Measurements from ENCODE around the gene ENOX1. TPM values are rescaled to one million over a fixed set of nuclear protein-coding genes. Genes with fewer than 3 reads are reported as not detected.

Gene ENOX1
- total RNA-seq, 1 experiment from 2014 or later: 0.35 TPM

DNA sequence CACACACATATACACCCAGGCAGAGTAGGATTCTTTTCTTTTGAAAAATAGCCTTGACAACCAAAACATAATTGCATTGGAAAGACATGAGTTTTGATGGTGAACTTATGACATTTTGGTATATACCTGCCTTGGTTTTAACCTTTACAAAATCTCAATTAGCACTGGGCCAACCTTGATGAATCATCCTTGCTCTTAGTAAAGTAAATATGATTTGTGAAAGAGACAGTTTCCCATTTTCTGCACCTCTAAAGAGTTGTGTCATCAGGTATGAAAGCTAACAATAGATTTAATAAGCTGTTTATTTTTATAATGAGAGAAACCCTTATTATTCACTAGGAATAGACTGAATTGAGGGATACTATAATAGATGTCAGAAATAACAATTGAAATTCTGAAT lies 15.7 kb upstream of the ENOX1 start:
- no peaks in the 10 kb centered on the region for H3K9me2 ChIP-seq (ENCODE audit: insufficient read depth)
- H3K27me3 ChIP-seq (ENCODE audit: insufficient read depth, low read depth): no peaks in the 10 kb centered on the region
- CTCF ChIA-PET: no interaction called here
- no TSS peak for BruUV-seq (replicated peaks)
- H3K4me1 ChIP-seq (replicated peaks; ENCODE audit: insufficient read depth): peaks cover 23% of the 10 kb centered on the region
- no peak overlapping the region for H3K4me2 ChIP-seq
- TF ChIP-seq EZH2 (IDR thresholded peaks at IDR 0.05; ENCODE audit: low read depth): no peak
- TF ChIP-seq, protein P1, sequence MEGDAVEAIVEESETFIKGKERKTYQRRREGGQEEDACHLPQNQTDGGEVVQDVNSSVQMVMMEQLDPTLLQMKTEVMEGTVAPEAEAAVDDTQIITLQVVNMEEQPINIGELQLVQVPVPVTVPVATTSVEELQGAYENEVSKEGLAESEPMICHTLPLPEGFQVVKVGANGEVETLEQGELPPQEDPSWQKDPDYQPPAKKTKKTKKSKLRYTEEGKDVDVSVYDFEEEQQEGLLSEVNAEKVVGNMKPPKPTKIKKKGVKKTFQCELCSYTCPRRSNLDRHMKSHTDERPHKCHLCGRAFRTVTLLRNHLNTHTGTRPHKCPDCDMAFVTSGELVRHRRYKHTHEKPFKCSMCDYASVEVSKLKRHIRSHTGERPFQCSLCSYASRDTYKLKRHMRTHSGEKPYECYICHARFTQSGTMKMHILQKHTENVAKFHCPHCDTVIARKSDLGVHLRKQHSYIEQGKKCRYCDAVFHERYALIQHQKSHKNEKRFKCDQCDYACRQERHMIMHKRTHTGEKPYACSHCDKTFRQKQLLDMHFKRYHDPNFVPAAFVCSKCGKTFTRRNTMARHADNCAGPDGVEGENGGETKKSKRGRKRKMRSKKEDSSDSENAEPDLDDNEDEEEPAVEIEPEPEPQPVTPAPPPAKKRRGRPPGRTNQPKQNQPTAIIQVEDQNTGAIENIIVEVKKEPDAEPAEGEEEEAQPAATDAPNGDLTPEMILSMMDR (conservative IDR thresholded peaks at IDR 0.05): no peak
- intact Hi-C loops (cut with micrococcal nuclease; ENCODE audit: unreplicated experiment): loop anchor here (10.0 kb wide), 1 partner anchor 1208 kb away; no protein-coding TSS in a partner anchor
- no peak overlapping the region for H2AFZ ChIP-seq
- H3K9me3 ChIP-seq (ENCODE audit: insufficient read depth, low read depth): no peaks in the 10 kb centered on the region
- H3K4me3 ChIP-seq: no peak overlapping the region
- H4K20me1 ChIP-seq (ENCODE audit: insufficient read depth): no peaks in the 10 kb centered on the region
- H3F3A ChIP-seq (ENCODE audit: insufficient read depth, low read depth): 0 out of 2 replicates have a peak, but pooled peaks cover 5% of the 10 kb centered on the region
- no peak for DNase-seq
- H3K27ac ChIP-seq: no peak overlapping the region
- H3K36me3 ChIP-seq (ENCODE audit: low read depth): no peaks in the 10 kb centered on the region
- POLR2A ChIA-PET (ENCODE audit: unreplicated experiment): no interaction called here
- no peaks in the 10 kb centered on the region for H3K79me2 ChIP-seq (ENCODE audit: low read depth)

DNA sequence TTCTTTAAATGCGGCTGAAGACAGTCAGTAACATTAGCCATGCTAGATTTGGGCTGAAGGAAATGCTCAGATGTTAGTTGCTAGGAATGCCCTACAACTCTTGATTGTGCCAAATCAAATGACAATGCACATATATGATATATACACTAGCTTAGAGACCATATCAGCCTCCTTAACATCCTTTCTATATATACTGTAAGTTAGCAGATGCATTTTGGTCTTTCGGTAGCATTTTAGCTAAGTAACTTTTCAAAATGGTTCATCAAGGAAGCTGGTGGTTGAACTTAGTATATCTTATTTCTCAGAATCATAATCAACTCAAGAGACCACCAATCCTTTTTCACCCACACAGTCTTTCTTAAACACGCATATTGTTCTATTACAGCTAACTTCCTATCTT lies 14.1 kb upstream of the ENOX1 start:
- no peaks in the 10 kb centered on the region for H3K9me3 ChIP-seq (ENCODE audit: insufficient read depth, low read depth)
- DNase-seq: no peak
- H3K36me3 ChIP-seq (ENCODE audit: low read depth): no peaks in the 10 kb centered on the region
- H2AFZ ChIP-seq: no peak overlapping the region
- H3K79me2 ChIP-seq (ENCODE audit: low read depth): no peaks in the 10 kb centered on the region
- H3K4me1 ChIP-seq (replicated peaks; ENCODE audit: insufficient read depth): peaks cover 23% of the 10 kb centered on the region
- H3K27me3 ChIP-seq (ENCODE audit: insufficient read depth, low read depth): no peaks in the 10 kb centered on the region
- 0 out of 2 replicates have a peak, but pooled peaks cover 5% of the 10 kb centered on the region for H3F3A ChIP-seq (ENCODE audit: insufficient read depth, low read depth)
- BruUV-seq (replicated peaks): no TSS peak
- intact Hi-C loops (cut with micrococcal nuclease; ENCODE audit: unreplicated experiment): loop anchor here (10.0 kb wide), 1 partner anchor 1206 kb away; no protein-coding TSS in a partner anchor
- H4K20me1 ChIP-seq (ENCODE audit: insufficient read depth): no peaks in the 10 kb centered on the region
- H3K4me2 ChIP-seq: no peak overlapping the region
- CTCF ChIA-PET: no interaction called here
- no peak overlapping the region for H3K4me3 ChIP-seq
- no peak for TF ChIP-seq EZH2 (IDR thresholded peaks at IDR 0.05; ENCODE audit: low read depth)
- H3K9me2 ChIP-seq (ENCODE audit: insufficient read depth): no peaks in the 10 kb centered on the region
- POLR2A ChIA-PET (ENCODE audit: unreplicated experiment): no interaction called here
- no peak overlapping the region for H3K27ac ChIP-seq

DNA sequence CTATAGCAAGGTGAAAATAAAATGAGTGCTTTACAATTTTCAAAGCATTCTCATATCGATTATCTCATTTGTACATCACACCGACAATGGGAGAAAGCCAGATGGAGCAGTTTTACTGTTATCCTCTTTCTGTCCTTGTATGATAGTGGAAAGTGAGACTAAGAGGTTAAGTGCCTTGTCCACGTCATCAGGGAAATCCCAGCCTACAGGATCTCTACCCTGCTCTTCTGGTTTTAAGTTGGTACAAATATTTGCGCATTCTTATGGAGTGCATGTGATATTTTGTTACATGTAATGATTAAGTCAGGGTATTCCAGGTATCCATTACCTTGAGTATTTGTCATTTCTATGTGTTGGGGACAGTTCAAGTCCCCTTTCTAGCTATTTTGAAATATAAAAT lies 12.4 kb upstream of the ENOX1 start:
- no TSS peak for BruUV-seq (replicated peaks)

More for the DNA sequence above, 12.4 kb upstream of the ENOX1 start:
- Histone ChIP-seq H3K9me3 (ENCODE audit: insufficient read depth, low read depth) (no peaks in the 10 kb centered on the region), H3K4me1 (replicated peaks; ENCODE audit: insufficient read depth) (peaks cover 14% of the 10 kb centered on the region), H3K36me3 (ENCODE audit: low read depth) (no peaks in the 10 kb centered on the region), H3K79me2 (ENCODE audit: low read depth) (no peaks in the 10 kb centered on the region), H2AFZ (no peak overlapping the region), H3K27me3 (ENCODE audit: insufficient read depth, low read depth) (no peaks in the 10 kb centered on the region), H3K4me2 (no peak overlapping the region), H3K4me3 (no peak overlapping the region), H4K20me1 (ENCODE audit: insufficient read depth) (no peaks in the 10 kb centered on the region), H3F3A (ENCODE audit: insufficient read depth, low read depth) (no peaks in the 10 kb centered on the region), H3K9me2 (ENCODE audit: insufficient read depth) (no peaks in the 10 kb centered on the region), H3K27ac (no peak overlapping the region)
- DNase-seq: no peak
- ChIA-PET POLR2A (ENCODE audit: unreplicated experiment) (no interaction called here), CTCF (no interaction called here)
- TF ChIP-seq EZH2 (IDR thresholded peaks at IDR 0.05; ENCODE audit: low read depth): no peak
- TF ChIP-seq, protein P1 (conservative IDR thresholded peaks at IDR 0.05): no peak
- intact Hi-C loops (cut with micrococcal nuclease; ENCODE audit: unreplicated experiment): no loop called here
